B cell (primary cell): ENCODE data around the gene ITPKC. TPM values are rescaled to one million over a fixed set of nuclear protein-coding genes. Genes with fewer than 3 reads are reported as not detected.
A peak's percentile ranks its signal among the peaks of the same experiment; 100 is the strongest.

Source experiments
- ATAC-seq: fragments of 200-7000 bp; cut with Tn5 transposase; one replicate; pipeline ENCODE4 v1.10.0; 2021; ENCODE audit warnings: low read depth, mild to moderate bottlenecking, moderate number of reproducible peaks, moderate library complexity
- CTCF ChIA-PET: fragments of 350-600 bp; sonication (Branson Sonifier 250); formaldehyde crosslinking; loops from one replicate; lab custom pipeline; 2021; ENCODE audit warnings: antibody characterized with exemption, inconsistent platforms; lab: Charles Lee
- POLR2A ChIA-PET: fragments of 350-600 bp; sonication (Branson Sonifier 250); formaldehyde crosslinking; loops from one replicate; lab custom pipeline; 2021; ENCODE audit warnings: antibody characterized with exemption; lab: Charles Lee
- DNase-seq: peaks from one replicate; pipeline ENCODE4 v3.0.0; 2013
- H2AFZ ChIP-seq: 2 replicates; pipeline ENCODE4 v1.6.1; 2012; ENCODE audit warnings: mild to moderate bottlenecking, low read depth, low read length; ENCODE audit not compliant: insufficient read depth, poor library complexity, severe bottlenecking
- H3K27ac ChIP-seq, 2 donors: 1 replicate in 1 of 2; 2 replicates in 1 of 2; pipeline ENCODE4 v1.5.1; 2012 to 2013; ENCODE audit warnings: low read length in 2 of 2, mild to moderate bottlenecking in 2 of 2, moderate library complexity in 1 of 2
- H3K27me3 ChIP-seq, 4 experiments: fragments of 200-600 bp in 1 of 4; sonication (generic) in 1 of 4; replicated peaks in 1 of 4; 1 replicate in 2 of 4; 2 replicates in 2 of 4; pipeline versions ENCODE4 v1.6.1 to v1.7.0; 2013 to 2016; ENCODE audit warnings: low read length in 3 of 4, mild to moderate bottlenecking in 2 of 4, mixed read lengths in 1 of 4, moderate library complexity in 1 of 4; ENCODE audit not compliant: insufficient read depth in 4 of 4, control insufficient read depth in 3 of 4; ENCODE audit errors: control extremely low read depth in 1 of 4
- H3K36me3 ChIP-seq, 2 experiments: replicated peaks in 1 of 2; 1 replicate in 1 of 2; 2 replicates in 1 of 2; pipeline versions ENCODE4 v1.6.1 to v1.7.1; 2013; ENCODE audit warnings: low read length in 1 of 2; ENCODE audit not compliant: insufficient read depth in 2 of 2, control insufficient read depth in 1 of 2; ENCODE audit errors: control extremely low read depth in 1 of 2, extremely low read depth in 1 of 2
- H3K4me1 ChIP-seq, 2 donors: fragments of 200-600 bp in 1 of 2; sonication (generic) in 1 of 2; 1 replicate in 1 of 2; 2 replicates in 1 of 2; pipeline versions ENCODE4 v1.5.1 to v1.6.1; 2013 to 2017; ENCODE audit warnings: low read length in 2 of 2; ENCODE audit not compliant: control insufficient read depth in 2 of 2, insufficient read depth in 2 of 2
- H3K4me2 ChIP-seq: replicated peaks from 2 replicates; pipeline ENCODE3; 2012; ENCODE audit warnings: mild to moderate bottlenecking, low read depth, low read length; ENCODE audit not compliant: poor library complexity, severe bottlenecking
- H3K4me3 ChIP-seq, 5 experiments: fragments of 200-600 bp in 1 of 5; sonication (generic) in 1 of 5; 1 replicate in 3 of 5; 2 replicates in 2 of 5; pipeline versions ENCODE4 v1.5.1 to v1.7.0; 2011 to 2016; ENCODE audit warnings: low read length in 4 of 5, mild to moderate bottlenecking in 4 of 5, low read depth in 2 of 5, control low read depth in 1 of 5, moderate library complexity in 1 of 5; ENCODE audit not compliant: insufficient read depth in 1 of 5; ENCODE audit errors: control extremely low read depth in 1 of 5, extremely low read depth in 1 of 5
- H3K79me2 ChIP-seq: fragments of 200-600 bp; sonication (generic); one replicate; pipeline ENCODE4 v1.6.0; 2016; ENCODE audit warnings: low read length; ENCODE audit not compliant: control insufficient read depth, insufficient read depth
- H3K9ac ChIP-seq: fragments of 200-600 bp; sonication (generic); 2 replicates; pipeline ENCODE4 v1.6.1; 2017; ENCODE audit warnings: mild to moderate bottlenecking, low read length, moderate library complexity
- H3K9me3 ChIP-seq, 3 donors: one replicate each; pipeline versions ENCODE4 v1.6.1 to v1.7.1; 2013; ENCODE audit warnings: low read length in 2 of 3; ENCODE audit not compliant: control insufficient read depth in 2 of 3, insufficient read depth in 1 of 3; ENCODE audit errors: control extremely low read depth in 1 of 3
- H4K20me1 ChIP-seq: 2 replicates; pipeline ENCODE4 v1.6.0; 2012; ENCODE audit warnings: mild to moderate bottlenecking, low read length; ENCODE audit not compliant: insufficient read depth, control insufficient read depth, poor library complexity, severe bottlenecking
- H3K27ac Mint-ChIP-seq: one replicate; pipeline ENCODE4 v1.8.0; 2021; ENCODE audit warnings: mixed read lengths
- H3K27me3 Mint-ChIP-seq: one replicate; pipeline ENCODE4 v1.8.0; 2021; ENCODE audit warnings: mixed read lengths
- H3K4me1 Mint-ChIP-seq: one replicate; pipeline ENCODE4 v1.8.0; 2021; ENCODE audit warnings: mixed read lengths
- H3K4me3 Mint-ChIP-seq: one replicate; pipeline ENCODE4 v1.8.0; 2021; ENCODE audit warnings: mixed read lengths
- H3K9me3 Mint-ChIP-seq: one replicate; pipeline ENCODE4 v1.8.0; 2022; ENCODE audit warnings: mixed read lengths; ENCODE audit not compliant: insufficient read depth
- CTCF ChIP-seq: fragments of 200-600 bp; IDR thresholded peaks from one replicate; pipeline ENCODE4 v1.8.0; 2022; ENCODE audit warnings: antibody characterized with exemption, mild to moderate bottlenecking
- EZH2 ChIP-seq: IDR thresholded peaks from 2 replicates; pipeline ENCODE4 v1.6.1; 2012; ENCODE audit warnings: borderline replicate concordance, low read depth, mild to moderate bottlenecking, moderate library complexity, low read length; ENCODE audit not compliant: insufficient read depth, poor library complexity, severe bottlenecking
- WGBS: methylation state at CpG from one replicate; pipeline ENCODE4 v1.1.5; 2013; ENCODE audit warnings: missing lambda C conversion rate; ENCODE audit not compliant: insufficient coverage; 5-methylcytosine and 5-hydroxymethylcytosine counted together
- intact Hi-C: fragments of 100-400 bp; cut with micrococcal nuclease; formaldehyde crosslinking; loops from one replicate; pipeline ENCODE4 v1.10.0; 2022
- polyA plus RNA-seq: library from polyadenylated mRNA; depleted of rRNA; stranded (reverse); fragments of >200 nt; gene quantifications from 2 replicates; pipeline ENCODE4 v1.2.3, GENCODE V29; 2012
- total RNA-seq, 2 donors: library from RNA; stranded (reverse); fragments of 120-200 nt in 1 of 2; gene quantifications; 1 replicate in 1 of 2; 2 replicates in 1 of 2; pipeline versions ENCODE4 v1.2.3 to v1.2.4, GENCODE V29; 2013 to 2022

The ITPKC gene
- total and polyA plus RNA-seq, 2 donors (not counting 1 experiment from before 2014, with no cell fraction given) = 8.7 to 16.0 TPM

GRCh38 chr19:40721140-40721486, 4.2 kb downstream of the ITPKC start:
- POLR2A ChIA-PET = no interaction called here
- no peak overlapping the region for H3K4me3 ChIP-seq
- WGBS = 90% methylated on average over 5 of the region's 6 CpGs
- no peak for ATAC-seq
- H3K4me1 ChIP-seq = peaks cover 29 to 41% of the 10 kb centered on the region in 2 donors
- CTCF ChIA-PET = interaction anchor here (1.2 to 1.7 kb wide), 2 partner anchors 24 to 91 kb away, joined by 4 to 5 read pairs; no protein-coding TSS in a partner anchor
- Mint-ChIP-seq H3K4me3 (peak overlapping the region; percentile 66), H3K27me3 (no peaks in the 10 kb centered on the region), H3K27ac (no peak overlapping the region), H3K9me3 (no peaks in the 10 kb centered on the region), H3K4me1 (peaks cover 55% of the 10 kb centered on the region)
- H2AFZ ChIP-seq = no peak overlapping the region
- H3K27me3 ChIP-seq = no peaks in the 10 kb centered on the region
- intact Hi-C loops = no loop called here
- peaks cover 18% of the 10 kb centered on the region for H4K20me1 ChIP-seq
- no peak overlapping the region for H3K9ac ChIP-seq
- peaks cover 77% of the 10 kb centered on the region for H3K79me2 ChIP-seq
- peak overlapping the region; percentile 23 for H3K4me2 ChIP-seq
- peaks cover 0 to 22% of the 10 kb centered on the region in 2 experiments for H3K36me3 ChIP-seq
- H3K9me3 ChIP-seq = no peaks in the 10 kb centered on the region
- TF ChIP-seq EZH2 = no peak
- no peak for TF ChIP-seq CTCF
- no peak for DNase-seq
- H3K27ac ChIP-seq = no peak overlapping the region

GRCh38 chr19:40721936-40722661, 5.2 kb downstream of the ITPKC start:
- ChIA-PET POLR2A (interaction anchor here (0.7 kb wide), 2 partner anchors 34 to 97 kb away, joined by 4 read pairs; no protein-coding TSS in a partner anchor), CTCF (interaction anchor here (0.7 to 1.7 kb wide), 4 partner anchors 23 to 90 kb away, joined by 3 to 5 read pairs (median 4); no protein-coding TSS in a partner anchor)
- H3K4me1 ChIP-seq = peaks cover 26 to 35% of the 10 kb centered on the region in 2 donors
- TF ChIP-seq EZH2 = no peak
- TF ChIP-seq CTCF = no peak
- WGBS = no CpG with 5 or more reads among the region's 9 CpGs
- no peaks in the 10 kb centered on the region for H3K9me3 ChIP-seq
- DNase-seq (no peak), ATAC-seq (no peak)
- H3K36me3 ChIP-seq = peaks cover 0 to 30% of the 10 kb centered on the region in 2 experiments
- no peak overlapping the region for H2AFZ ChIP-seq
- Mint-ChIP-seq H3K27me3 (no peaks in the 10 kb centered on the region), H3K27ac (no peak overlapping the region), H3K4me1 (peaks cover 48% of the 10 kb centered on the region), H3K9me3 (no peaks in the 10 kb centered on the region), H3K4me3 (no peak overlapping the region)
- H3K27me3 ChIP-seq = no peaks in the 10 kb centered on the region
- peaks cover 68% of the 10 kb centered on the region for H3K79me2 ChIP-seq
- no peak overlapping the region for H3K9ac ChIP-seq
- intact Hi-C loops = no loop called here
- no peak overlapping the region for H3K4me3 ChIP-seq
- H4K20me1 ChIP-seq = peaks cover 18% of the 10 kb centered on the region
- no peak overlapping the region for H3K27ac ChIP-seq
- H3K4me2 ChIP-seq = no peak overlapping the region
